NCI-H82 treated with DMSO at 0.1 percent for 48 hours (cell line): ENCODE results near the gene PPP2R5E.
A peak's percentile ranks its signal among the peaks of the same experiment; 100 is the strongest.
"Not testable (repeated sequence)": the region's sequence is repeated elsewhere in the genome, so short reads cannot be mapped to it uniquely, and the experiment has no call there.

Source experiments
- DNase-seq: peaks from one replicate; lab custom pipeline; 2025; ENCODE audit not compliant: unreplicated experiment; lab: John Stamatoyannopoulos, UW

PPP2R5E gene

DNA sequence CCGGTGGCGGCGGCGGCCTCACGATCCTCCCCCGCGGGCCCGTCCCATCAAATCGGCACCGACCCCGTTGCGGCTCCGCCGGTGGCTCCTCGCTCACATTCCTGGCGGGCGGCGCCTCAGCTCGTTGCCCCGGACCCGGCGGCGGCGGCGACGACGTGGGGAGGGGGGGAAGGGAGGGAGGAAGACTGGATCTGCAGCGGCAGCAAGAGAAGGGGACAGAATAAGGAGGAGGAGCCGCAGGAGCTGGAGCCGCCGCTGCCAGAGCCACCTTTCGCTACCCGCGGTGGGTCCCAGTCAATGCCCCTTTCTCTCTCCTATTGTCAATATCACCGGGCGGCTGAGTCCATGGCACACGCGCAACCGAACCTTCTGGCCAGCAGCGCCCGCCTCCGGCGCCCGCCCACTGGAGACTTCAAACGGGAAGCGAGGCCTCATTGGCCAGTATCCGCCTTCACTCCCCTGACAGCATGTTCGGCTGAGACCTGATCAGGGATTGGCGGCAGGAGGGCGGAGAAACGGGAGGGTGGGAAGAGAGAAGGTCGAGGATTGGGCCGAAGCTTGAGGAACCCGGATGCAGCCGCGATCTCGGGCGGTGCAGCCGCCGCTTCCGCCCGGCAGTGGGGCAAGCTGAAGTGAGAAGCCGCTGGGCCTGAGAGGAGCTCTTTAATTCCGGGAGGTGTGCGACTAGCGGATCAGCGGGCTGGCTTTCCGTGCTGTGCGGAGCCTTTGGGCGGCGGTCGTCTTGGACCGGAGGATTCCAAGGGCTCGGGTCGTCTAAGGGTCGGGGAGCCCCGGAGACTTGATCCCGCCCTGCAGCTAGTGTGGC, at the start of gene PPP2R5E:
Gene PPP2R5E, minus strand, starts transcription at position 378 of the 826 bp plus-strand sequence. CDS start 3,692 bp downstream, outside the sequence.
- peak; percentile 92 for DNase-seq

DNA sequence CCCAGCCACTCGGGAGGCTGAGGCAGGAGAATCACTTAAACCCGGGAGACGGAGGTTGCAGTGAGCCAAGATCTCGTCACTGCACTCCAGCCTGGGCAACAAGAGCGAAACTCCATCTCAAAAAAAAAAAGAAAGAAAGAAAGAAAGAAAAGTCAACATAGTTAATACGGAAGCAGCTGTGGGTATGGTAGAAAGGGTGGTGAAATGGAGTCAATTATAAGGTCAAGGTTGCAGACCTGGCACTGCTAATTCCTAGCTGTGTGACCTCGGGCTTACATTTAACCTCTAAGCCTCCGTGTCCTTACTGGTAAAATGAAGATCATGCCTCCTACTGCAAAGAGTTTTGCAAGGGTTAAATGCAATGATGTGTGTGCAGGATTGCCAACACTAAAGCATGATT, 39.9 kb upstream of the PPP2R5E start:
- DNase-seq = not testable (repeated sequence)

DNA sequence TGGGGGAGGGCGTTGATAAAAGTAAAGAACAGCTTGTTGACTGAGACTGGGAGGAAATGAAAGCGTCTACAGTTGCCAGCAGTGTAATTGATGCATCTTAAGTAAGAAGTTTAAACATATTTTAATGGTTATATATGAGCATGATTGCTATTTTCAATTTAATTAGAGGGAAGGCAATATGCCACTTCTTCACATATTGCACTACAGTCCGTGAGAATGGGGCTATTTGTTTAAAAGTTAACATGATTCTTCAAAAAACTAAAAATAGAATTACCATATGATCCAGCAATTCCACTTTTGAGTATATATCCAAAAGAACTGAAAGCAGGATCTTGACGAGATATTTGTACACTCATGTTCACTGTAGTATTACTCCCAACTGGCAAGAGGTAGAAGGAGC, 38.3 kb upstream of the PPP2R5E start:
- DNase-seq = no peak

GRCh38 chr14:63578300-63578699, 35.1 kb upstream of the PPP2R5E start:
- no peak for DNase-seq

DNA sequence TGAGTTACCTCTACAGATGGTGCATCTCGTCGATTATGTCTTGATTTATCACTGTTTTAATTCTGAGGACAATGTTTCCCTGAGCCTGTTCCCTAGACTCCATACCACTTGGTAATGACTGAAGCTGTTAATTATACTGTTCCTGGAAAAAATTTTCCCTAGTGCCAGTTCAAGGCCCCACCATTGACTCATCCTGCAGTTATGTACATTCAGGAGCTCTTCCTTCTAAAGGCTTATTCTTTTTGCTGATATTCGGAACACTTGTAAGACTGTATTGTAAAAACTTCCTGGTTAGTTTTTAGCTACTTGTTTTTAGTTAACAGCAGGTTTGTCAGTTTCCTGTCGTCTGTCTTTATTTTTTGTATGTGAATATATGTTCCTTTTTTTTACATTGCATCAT, 30.4 kb upstream of the PPP2R5E start:
- no peak for DNase-seq

GRCh38 chr14:63565448-63565847, 22.3 kb upstream of the PPP2R5E start:
- DNase-seq = no peak

DNA sequence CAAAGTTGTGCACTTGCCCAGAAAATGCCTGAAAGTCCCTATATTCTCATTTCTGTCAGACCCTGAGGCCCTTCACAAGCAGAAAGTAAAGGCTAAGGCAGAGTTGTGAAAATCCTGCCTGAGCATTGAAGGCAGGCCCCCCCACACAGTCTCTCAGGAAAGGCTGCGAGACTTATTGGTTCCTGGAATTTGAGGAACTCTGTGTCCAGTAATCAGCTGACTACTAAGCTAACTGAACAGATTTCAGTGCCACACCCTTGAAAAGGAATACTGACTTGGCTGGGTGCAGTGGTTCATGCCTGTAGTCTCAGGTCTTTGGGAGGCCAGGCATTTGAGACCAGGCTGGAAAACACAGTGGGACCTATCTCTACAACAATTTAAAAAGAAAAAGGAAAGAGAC, 21.1 kb upstream of the PPP2R5E start:
- no peak for DNase-seq

GRCh38 chr14:63563370-63564026, 20.3 kb upstream of the PPP2R5E start:
- DNase-seq = no peak

- no peak for DNase-seq
Measured at GRCh38 chr14:63562405-63562804, 19.2 kb upstream of the PPP2R5E start.

DNA sequence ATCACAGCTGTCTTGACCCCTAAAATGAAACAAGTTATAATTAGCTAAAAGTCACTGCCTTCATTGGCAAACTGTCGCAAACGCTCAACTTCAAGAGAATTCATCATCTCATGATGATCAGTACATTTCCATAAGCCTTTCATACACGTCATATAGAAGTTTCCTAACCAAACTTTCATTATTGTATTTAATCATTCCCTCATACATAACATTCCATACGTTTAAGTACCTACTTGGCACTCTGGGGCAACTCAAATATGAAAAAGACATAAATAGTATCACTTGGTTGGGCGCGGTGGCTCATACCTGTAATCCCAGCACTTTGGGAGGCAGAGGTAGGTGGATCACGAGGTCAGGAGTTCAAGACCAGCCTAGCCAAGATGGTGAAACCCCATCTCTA, 12.4 kb upstream of the PPP2R5E start:
- no peak for DNase-seq

GRCh38 chr14:63551332-63551731, 8.2 kb upstream of the PPP2R5E start:
- no peak for DNase-seq

GRCh38 chr14:63547798-63548335, 4.7 kb upstream of the PPP2R5E start:
- DNase-seq = no peak

DNA sequence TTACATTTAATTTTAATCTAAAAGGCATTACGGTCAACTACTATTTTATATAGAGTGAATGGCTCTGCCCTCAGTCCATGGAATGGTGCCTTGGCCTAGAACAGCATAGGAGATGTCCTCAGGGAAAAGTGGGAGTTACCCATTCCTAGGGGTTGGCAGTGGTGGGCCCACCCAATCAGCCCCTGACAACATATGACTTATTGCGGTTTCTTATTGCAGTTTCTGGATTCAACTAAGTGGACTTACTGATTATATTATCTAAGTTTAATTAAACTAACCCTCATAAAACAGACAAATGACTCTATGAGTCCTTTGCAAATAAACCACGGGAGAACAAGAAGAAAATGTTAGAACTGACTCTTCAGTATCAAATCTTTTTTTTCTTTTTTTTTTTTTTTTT, 2.3 kb upstream of the PPP2R5E start:
- no peak for DNase-seq

DNA sequence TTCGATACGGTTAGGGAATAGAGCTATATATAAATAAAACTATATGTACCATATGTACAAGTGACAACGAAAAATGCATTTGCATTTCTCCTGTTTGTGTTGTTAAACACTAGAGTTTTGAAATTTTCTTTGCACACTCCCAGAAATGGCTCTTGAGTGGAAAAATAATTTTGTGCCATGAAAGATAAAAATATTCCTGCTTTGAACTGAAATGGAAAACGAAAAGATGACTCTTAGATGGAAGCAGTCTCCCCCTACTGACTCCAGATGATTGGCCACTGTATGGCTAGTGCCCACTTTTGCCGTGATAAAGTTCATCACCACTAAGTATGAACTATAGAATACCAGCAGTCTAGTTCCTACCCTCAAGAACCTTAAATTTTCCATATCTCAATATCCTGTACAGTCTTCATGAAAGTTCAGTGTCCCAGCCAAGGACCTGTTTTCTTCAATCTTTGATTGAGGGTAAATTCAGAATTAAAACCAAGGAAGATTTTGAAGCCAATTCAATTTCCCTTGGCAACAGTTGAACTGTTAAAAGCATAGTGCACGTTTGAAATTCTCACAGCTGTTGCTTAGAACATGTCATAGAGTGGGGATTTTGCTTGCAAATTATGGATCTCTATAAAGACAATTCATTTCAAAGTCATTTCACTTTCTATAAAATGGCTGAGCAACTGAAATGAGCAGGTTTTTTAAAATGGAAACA, 1.6 kb upstream of the PPP2R5E start:
- DNase-seq = no peak

GRCh38 chr14:63543826-63544406, 739 bp upstream of the PPP2R5E start:
- no peak for DNase-seq

- no peak for DNase-seq
Measured at GRCh38 chr14:63542231-63542999, 762 bp downstream of the PPP2R5E start.

DNA sequence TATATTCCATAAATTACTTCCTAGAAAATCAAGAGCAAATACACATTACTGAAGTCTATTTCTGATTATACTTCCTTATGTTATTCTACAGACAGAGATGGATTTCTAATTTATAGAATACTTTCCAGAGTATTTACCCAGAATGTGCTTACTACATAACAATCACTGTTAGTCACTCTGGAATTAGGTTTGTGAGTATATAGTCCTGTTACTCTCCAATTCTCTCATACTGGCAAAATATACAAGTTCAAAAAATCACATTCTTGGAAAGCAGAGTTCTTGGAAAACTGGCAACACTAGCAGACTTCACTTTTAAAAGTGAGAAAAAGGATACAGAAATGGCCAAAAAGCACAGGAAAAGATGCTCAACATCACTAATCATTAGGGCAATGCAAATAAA, 7.3 kb downstream of the PPP2R5E start:
- no peak for DNase-seq

- no peak for DNase-seq
Measured at GRCh38 chr14:63533474-63533873, 9.7 kb downstream of the PPP2R5E start.

DNA sequence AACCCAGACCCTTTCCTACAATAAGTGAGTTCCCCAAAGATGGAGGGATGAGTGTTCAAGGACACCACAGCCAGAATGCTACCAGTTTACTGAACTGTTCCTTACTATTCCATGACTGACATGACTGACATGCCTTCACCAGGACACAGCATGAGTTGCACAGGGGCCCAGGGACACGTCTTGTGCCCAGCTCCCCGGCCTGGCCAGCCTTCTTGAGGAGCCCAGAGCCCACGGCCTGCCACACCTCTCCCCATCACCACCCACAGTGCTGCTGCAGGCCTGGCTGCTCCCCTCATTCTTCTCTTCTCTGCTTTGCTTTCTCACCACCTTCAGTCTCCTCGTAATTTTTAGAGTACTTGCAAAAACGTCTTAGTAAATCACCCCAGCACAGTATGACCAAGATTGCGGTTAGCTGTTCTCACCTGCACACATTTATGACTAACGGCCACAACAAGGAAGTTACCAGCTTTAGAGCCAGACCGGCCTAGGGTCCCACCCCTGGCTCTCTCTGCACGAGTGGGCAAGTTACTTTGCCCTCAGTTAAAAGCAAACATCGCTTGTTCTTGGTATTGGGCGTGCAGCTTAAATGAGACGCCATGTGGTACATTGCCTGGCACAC, 18.5 kb downstream of the PPP2R5E start:
- DNase-seq = no peak
